NCI-H1694 treated with DMSO at 0.1 percent for 48 hours (cell line): Measurements from ENCODE around the gene ADAMTS20.
"Not testable (repeated sequence)": the region's sequence is repeated elsewhere in the genome, so short reads cannot be mapped to it uniquely, and the experiment has no call there.

ENCODE experiments used
- DNase-seq: peaks from one replicate; lab custom pipeline; 2025; lab: John Stamatoyannopoulos, UW

The ADAMTS20 gene

DNA sequence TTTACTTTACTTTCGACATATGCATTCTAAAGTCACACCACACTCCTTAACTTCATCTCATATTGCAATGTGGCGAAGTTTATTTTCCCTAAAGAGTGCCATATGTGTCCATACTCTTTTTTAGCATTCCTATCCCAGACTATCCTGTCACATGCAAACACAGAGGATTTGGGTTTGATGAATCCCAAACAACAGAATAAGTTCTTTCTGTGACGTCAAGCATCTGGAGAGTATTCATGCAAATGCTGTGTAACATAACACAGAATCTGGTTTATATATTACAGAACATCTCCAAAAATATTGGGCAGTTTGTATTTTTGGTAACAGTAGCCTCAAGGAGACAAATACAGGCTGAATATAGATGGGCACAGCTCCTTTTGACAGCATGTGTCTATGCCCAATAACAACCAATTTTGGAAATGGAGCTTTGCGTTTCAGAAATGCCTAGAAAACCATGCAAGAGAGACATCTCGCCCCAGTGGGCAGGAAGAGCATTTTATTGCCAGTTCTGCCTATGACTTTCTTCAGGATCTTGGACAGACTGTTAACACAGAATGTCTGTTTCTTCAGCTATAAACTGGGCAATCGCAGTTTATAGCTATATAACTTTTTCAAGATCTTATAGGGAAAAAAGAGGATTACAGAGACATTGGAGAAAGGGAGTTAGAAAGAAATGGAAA is 190.8 kb downstream of the ADAMTS20 start:
- DNase-seq, result no peak

DNA sequence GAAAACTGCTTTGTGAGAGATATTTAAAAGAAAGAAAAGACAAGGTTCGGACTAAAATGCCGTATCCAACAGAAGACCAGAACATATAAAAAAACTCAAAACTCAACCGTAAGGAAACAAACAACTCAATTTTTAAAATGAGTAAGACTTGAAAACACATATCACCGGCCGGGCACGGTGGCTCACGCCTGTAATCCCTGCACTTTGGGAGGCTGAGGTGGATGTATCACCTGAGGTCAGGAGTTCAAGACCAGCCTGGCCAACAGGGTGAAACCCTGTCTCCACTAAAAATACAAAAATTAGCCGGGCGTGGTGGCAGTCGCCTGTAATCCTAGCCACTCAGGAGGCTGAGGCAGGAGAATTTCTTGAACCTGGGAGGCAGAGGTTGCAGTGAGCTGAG is 192.0 kb downstream of the ADAMTS20 start:
- not testable (repeated sequence) for DNase-seq

DNA sequence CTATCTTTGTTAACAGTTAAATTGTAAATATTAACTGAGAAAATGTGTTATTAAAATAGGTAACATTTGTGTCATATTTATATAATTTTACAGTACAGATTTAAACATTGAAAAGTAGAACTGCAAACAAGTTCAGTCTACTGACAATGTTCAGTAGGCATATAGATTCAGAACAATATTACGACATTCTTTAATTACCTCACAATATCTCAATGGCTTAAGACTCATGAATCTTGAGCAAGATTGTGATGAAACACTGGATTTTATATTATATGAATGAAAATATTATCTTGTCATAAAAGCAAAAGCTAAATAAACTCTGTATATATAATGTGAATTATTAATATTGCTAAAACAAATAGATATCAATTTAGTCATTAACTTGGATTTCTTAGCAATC is 194.9 kb downstream of the ADAMTS20 start:
- DNase-seq, result no peak

DNA sequence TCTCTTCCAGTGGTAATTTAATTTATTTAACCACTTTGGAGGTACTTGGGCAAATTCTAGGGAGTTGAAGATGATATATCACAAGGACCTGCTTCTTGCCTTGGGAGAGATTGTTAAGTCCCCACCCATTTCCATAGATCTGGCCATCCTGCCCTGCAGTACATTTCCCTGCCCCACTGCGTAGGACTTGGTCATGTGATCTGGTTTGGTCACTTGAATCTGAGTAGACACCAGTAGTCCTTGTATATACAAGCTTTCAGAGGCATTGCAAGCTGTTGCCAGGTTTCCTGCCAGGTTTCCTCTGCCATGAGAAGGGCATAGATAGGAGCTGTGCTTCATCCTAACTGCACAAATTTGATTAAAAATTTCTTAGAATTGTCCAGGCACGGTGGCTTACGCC is 200.0 kb downstream of the ADAMTS20 start:
- no peak for DNase-seq

DNA sequence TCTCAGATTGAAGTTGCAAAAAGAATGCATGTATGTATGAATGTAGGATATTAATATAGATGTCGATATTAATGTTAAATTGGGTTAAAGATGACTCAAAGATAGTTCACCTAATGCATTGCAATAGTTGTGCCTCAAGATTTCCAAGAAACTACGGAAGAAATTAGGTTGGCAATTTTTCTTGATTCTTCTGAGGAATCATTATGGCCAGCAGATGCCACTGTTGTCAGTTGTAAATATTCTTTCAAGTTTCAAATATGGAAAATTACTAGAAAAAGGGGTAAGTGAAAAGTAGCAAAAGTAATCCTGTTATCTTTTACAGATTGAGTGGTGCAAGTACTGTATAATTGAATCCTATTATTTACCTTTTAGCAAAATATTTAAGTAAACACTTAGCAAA is 202.1 kb downstream of the ADAMTS20 start:
- no peak for DNase-seq

DNA sequence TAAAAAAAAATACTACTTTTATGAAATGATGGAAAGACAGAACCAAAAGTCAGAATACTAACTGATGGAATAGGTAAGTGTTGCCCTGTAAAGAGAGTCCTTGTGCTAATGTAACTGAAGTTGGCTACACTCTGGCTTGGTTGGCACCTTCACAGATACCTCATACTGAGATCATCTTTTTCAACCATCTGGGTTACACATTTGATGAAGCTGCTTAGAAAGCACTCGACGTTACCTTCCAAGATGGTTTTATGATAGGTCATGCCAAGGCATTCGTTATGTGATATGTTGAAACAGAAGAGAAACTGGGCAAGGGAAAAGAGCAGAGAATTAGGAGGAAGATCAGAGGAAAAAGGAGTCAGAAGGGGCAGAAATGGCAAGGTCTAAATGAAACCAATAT is 203.8 kb downstream of the ADAMTS20 start:
- DNase-seq, result no peak

DNA sequence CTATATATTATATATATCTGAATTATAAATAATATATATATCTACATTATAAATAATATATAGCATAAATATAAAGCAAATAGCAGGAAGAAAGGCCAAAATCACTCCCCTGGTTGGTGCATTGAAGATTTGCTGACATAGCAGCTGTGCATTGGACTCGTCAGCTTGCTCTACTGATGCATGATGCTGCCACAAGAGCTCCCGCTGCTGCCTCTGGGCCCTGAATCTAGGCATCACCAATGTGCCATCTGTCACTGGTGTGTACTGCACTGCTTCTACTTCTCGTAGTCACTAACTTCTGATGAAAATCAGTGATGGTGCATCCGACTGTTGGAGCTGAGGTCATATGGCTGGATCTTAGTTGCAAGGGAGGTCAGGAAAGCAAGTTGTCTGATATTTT is 205.0 kb downstream of the ADAMTS20 start:
- peak; percentile 44 for DNase-seq

DNA sequence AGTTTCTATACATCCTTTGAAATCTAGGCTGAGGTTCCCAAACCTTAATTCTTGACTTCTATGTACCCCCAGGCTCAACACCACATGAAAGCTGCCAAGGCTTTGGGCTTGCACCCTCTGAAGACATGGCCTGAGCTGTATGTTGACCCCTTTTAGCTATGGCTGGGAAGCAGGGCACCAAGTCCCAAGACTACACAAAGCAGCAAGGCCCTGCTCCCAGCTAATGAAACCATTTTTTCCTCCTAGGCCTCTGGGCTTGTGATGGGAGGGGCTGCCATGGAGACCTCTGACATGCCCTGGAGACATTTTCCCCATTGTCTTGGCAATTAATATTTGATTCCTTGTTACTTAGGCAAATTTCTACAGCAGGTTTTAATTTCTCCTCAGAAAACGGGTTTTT is 207.0 kb downstream of the ADAMTS20 start:
- no peak for DNase-seq

DNA sequence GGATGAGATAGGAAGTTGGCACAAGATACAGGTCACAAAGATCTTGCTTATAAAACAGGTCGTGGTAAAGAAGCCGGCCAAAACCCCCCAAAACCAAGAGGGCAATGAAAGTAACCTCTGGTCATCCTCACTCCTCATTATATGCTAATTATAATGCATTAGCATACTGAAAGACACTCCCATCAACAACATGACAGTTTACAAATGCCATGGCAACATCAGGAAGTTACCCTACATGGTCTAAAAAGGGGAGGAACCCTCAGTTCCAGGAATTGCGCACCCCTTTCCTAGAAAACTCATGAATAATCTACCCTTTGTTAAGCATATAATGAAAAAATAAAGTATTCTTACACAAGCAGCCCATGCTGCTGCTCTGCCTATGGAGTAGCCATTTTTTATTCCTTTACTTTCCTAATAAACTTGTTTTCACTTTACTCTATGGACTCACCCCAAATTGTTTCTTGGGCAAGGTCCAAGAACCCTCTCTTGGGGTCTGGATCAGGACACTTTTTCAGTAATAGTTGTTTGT is 210.2 kb downstream of the ADAMTS20 start:
- not testable (repeated sequence) for DNase-seq

DNA sequence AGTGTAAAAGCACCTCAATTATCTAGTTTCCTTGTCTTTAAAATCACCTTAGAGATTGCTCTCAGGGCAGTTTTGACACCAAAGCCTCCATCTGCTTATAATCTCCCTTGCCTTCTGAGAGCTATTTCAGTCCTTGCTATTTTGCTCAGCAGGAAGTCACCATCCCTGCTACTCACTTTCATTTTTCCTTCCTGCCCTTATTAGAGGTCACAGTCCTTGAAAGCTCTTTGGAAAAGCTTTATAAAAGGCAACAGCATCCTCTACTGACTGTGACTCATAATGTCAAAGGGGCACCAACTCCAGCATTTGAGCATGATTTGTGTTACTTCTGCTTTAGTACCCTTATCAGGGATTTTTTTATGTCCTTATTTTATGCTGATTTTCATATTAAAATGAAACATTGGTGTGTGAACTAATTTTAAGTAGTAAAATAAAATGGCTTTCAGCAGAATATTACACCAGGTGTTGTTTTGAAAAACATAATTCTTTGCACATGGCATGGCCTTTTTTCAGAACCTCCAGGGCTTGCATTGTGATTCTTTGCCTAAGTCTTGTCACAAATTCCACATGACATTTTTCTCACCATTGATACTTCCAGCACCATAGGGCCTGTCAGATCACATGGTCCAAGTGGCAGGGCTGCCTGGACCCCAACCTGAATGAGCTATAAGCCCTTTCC is 213.0 kb downstream of the ADAMTS20 start:
- peak; percentile 48 for DNase-seq

DNA sequence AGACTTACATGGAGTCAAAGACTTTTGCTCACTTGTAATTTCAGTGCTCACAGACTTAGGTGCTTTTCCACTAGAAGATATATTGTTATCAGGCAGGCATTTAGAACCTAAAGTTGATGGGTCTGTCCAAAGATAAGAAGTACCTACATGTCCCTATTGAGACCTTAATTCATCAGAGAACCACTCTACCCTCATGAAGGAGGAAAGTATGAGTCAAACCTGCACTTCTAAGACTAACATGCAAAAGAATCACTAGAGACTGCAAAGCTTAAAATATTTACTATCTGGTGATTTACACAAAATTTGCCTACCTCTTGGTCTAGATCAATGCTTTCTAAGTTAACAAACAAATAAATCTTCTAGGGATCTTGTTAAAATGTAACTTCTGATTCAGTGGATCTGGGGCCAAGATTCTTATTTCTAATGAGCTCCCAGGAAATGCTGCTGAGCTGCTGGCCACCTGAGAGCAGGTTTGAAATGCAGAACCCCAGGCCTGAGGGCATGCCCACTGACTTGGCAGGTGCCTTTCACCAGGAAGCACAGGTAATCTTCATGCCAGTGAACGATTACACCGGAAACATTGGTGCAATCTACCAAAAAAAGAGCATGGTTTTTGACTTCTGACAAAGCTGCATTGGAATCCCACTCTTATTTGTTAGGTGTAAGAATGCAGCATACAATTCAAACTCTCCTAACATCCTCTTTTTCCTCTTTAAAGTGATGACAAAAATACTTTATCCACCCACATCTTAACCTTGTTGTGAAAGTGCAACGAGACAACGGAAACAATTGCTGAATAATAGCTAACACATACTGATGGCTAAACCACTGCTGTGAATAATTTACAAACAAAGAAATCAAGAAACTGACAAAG is 214.2 kb downstream of the ADAMTS20 start:
- DNase-seq, result no peak

DNA sequence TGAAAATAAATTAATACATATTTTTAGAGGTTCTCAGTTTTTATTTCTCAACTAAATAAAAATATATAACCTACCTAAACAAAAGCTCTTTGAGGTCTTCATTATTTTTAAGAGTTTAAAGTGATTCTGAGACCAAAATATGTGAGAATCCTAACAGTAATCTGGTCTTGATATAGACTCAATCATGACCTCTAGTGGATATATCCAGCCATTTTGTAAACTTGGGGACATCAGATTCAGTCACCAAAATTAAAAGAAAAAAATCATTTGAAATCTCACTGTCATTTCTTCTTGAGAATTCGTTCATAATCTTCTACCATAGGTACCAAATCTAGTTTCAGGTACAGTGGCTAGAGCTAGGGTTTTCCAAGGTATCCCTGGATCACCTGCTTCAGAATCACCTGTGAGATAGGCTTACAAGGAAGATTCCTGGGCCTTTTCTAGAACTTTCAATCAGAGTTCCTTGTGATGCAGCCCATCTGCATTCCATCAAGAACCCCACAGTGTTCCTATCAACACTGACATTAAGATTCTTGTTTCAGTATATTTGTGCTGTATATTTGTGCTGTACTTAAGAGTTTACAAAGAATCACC is 214.9 kb downstream of the ADAMTS20 start:
- peak; percentile 16 for DNase-seq

DNA sequence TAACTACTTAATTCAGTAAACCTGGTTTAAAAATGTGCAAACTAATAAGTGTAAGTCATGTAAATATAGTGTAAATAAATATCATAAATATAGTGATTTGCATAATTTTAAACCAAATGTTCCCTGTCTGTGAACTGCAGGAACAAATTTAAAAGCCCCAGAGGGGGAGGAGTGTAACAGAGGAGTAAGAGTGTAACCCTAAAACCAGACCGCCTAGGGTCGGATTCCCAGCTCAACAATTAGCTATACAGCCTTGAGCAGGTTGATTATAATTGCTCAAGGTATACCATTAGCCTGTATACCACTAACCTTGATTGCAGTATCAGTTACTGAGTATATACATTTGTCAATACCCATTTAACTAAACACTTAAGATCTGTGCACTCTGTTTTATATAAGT is 218.4 kb downstream of the ADAMTS20 start:
- no peak for DNase-seq

DNA sequence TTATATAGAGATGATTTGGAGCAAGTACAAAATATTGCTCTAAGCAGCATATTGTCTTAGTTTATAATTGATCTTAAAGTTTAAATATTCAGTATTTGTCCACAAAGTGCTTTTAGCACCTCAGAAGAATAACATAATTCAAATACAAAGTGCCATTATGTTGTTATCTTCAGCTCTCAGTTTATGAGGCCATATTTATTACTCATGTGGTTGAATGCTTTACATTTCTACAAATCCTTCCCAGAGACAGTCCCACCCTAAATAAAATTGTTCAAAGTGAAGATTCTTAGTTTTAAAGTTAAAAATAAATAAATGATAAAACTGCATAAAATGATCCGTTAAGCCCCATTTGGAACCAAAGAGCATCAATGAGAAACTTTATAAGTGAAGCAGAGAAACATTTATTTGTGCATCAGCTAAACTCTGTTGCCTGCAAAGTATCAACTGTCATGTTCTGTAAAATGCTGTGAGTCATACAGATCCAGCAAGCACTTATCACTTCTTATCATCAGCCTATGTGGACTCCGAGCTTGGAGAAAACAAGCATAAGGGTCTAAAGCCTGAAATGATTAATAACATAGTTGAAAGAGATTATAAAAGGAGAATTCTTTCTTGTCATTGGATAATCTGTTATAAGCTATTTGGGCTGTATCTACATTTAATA is 218.9 kb downstream of the ADAMTS20 start:
- DNase-seq, result no peak

DNA sequence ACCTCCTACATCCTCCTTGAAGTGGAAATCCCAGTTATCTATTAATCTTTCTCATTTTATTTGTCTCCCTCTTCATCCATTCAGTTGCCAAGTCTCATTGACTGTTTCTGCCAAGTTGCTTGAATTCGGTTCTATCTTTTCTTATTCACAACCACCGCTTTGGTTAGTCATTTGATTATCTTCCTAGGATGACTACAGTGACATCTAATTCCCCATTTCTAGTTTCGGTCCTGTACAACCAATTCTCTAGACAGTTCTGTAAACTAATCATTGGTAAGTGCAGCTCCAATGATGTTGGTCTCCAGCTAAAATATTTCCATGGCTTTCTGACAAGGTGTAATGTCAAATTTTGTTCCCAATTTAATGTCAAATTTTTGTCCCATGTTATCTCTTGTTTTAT is 220.1 kb downstream of the ADAMTS20 start:
- no peak for DNase-seq

DNA sequence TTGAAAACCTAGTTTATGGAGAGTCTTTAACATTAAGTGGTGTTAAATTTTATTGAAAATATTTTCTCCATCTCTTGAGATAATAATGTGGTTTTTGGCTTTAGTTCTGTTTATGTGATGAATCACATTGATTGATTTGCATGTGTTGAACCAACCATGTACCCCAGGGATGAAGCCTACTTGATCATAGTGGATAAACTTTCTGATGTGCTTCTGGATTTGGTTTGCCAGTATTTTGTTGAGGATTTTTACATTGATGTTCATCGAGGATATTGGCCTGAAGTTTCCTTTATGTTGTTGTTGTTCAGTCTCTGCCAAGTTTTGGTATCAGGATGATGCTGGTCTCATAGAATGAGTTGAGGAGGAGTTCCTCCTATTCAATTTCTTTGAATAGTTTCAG is 222.6 kb downstream of the ADAMTS20 start:
- DNase-seq, result no peak

DNA sequence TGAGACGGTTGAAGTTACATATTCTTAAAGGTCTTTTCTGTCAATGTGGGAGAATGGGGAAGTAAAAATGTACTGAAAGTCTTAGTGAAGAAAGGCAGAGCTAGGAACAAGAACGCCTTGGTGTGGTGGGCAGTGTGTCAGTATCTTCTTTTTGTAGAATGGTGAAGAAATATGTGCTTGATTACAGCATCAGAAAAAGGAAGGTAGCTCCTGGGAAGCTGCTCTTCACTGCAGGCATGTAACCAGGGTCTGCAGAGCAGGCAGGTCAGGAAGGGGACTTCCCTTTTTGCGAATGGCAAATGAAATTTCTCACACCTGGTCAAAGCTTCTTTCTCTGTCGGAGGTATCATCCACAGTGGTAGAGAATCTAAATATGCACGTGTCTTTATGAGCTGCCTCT is 226.2 kb downstream of the ADAMTS20 start:
- no peak for DNase-seq

DNA sequence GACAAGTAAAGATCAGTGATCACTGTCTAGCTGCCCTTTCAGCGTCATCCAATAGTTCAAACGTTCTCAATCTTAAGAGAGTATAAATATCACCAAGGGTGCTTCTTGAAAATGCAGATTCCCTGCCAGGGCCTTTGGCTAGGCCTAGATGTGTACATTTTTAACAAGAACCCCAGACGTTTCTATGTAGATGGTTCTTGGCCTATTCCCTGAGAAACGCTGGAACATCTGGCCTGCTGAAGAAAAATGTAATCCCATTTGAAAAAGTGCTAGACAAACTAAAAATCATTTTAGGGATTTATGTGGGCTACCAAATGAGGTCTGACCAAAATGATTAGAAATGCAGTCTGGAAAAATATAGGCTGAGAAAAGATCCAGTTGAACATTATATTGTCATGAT is 231.7 kb downstream of the ADAMTS20 start:
- no peak for DNase-seq

DNA sequence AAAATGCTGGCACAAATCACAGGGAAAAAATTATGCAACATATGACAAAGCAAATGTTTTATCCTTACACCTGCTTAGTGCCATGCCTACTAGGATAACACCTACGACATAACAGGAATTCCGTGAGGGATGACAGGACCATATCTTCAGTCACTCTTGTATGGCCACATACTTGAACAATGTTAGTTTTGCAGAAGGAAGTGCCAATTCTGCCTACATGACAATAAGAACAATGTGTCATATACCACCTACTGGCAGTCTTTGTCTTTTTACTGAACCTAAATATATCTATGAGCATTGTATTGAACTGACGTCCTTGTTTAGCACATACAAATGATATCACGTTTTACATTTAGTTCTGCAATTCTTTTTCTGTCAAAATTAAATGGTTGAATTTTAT is 234.0 kb downstream of the ADAMTS20 start:
- no peak for DNase-seq

DNA sequence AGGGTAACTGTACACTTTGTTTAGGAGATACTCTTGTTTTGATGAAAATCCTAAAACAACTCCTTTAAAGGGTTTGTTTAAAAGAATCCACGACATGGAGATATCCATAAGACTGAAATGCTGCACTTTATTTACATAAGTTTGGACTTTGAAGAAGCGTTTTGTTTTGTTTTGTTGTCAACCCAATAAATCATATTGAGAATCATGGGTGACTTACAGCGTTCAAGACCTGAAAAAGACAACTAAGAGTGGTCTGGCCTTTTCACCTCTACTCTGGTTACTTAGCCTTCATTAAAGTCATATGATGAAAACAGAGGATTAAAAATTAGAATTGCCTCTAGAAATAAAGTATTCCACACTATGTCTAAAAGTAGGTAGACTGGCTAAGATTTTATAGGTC is 234.8 kb downstream of the ADAMTS20 start:
- no peak for DNase-seq

DNA sequence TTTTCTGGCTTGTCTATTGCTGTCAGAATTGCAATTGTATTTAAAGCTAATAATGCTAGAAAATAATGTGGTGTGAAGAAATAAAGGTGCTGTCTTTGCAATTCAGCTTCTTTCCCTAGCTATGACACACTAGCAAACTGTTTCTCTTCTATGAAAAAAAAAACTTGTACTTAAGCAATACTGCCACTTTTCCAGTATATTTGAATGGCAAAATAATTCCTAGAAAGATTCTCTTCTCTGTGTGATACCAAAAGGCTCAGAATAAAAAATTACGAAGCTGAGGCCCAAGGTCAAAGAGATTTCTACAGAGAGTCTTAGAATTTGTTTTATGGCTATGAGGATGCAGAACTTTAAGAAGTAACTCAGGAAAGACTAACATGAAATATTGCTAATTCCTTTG is 235.5 kb downstream of the ADAMTS20 start:
- DNase-seq, result no peak

DNA sequence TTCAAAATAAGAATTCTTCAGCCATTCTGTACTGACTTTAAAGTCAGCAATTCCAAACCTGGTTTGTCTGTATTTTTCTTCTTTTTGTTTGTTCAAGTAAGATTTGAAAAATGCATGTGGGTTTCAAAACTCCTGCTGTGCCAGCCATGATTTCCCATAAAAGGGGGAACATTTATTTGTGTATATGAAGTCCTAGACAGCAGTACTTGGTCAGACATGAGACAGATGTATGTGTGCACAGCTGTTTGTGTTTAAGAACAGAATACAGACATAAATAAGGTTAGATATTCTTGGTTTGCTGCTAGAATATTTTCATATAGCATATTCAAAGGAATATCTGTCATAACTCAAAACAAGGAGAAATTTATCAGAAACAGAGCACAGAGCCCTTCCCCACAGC is 236.0 kb downstream of the ADAMTS20 start:
- no peak for DNase-seq
